ENCODE results near the gene ZNF398. TPM values are rescaled to one million over a fixed set of nuclear protein-coding genes. Genes with fewer than 3 reads are reported as not detected.

The ZNF398 gene
- total and polyA plus RNA-seq, 9 of the 15 experiments (the other 6 are each of a cell fraction or from before 2014, with no cell fraction given) = 4.0 to 18.6 (median 10.4) TPM

GRCh38 chr7:149125189-149125862 is 21.9 kb upstream of the ZNF398 start:
- Histone ChIP-seq H2AFZ (ENCODE audit: low read depth, low read length) (peak overlapping the region; percentile 99), H3K36me3 (ENCODE audit: control insufficient read depth, insufficient read depth, low read length) (peaks cover 6% of the 10 kb centered on the region; the same call in 2 of the 3 replicates), H3K9me1 (ENCODE audit: control insufficient read depth, insufficient read depth, low read length) (no peaks in the 10 kb centered on the region), H3K4me1 (replicated peaks in 1 of 2; ENCODE audit: control insufficient read depth in 2 of 2, insufficient read depth in 2 of 2, low read length in 2 of 2) (peaks cover 19 to 26% of the 10 kb centered on the region in 2 experiments), H3K27ac (ENCODE audit: extremely low read depth, low read depth, low read length) (peak overlapping the region; percentile 81), H3K9me3 (replicated peaks; ENCODE audit: control insufficient read depth, insufficient read depth, low read depth, low read length) (peaks cover 2% of the 10 kb centered on the region), H3K79me2 (ENCODE audit: control insufficient read depth, insufficient read depth, low read length) (peaks cover 31% of the 10 kb centered on the region), H4K20me1 (replicated peaks; ENCODE audit: control insufficient read depth, insufficient read depth, low read length) (no peaks in the 10 kb centered on the region), H3K9ac (ENCODE audit: insufficient read depth in 1 of 2, low read depth in 2 of 2, low read length in 2 of 2) (peak overlapping the region; percentile 96 to 100), H3K4me3 (peak overlapping the region; percentile 98), H3K4me2 (ENCODE audit: insufficient read depth, low read length) (peak overlapping the region; percentile 100), H3K27me3 (ENCODE audit: control insufficient read depth in 2 of 2, insufficient read depth in 2 of 2, low read length in 2 of 2) (peaks cover 0 to 2% of the 10 kb centered on the region in 2 experiments; a peak in 1 of 5 replicates)
- POLR2A ChIA-PET = interaction anchor here (0.6 to 4.6 kb wide), 15 partner anchors 10 to 550 kb away, joined by 3 to 34 read pairs (median 3); partner anchors contain the start of gene ZNF398
- intact Hi-C loops (cut with micrococcal nuclease) (loop anchor here (5.0 kb wide), 1 partner anchor 72 kb away; the partner anchor contains the start of gene ZNF282), in situ Hi-C loops (cut with MboI) (no loop called here)
- DNase-seq (ENCODE audit: extremely low read depth in 1 of 4, low spot score in 3 of 4) (peak in 1 of 4 experiments; percentile 16), ATAC-seq (0 out of 3 replicates have a peak, but pooled peaks have one; percentile 0), FAIRE-seq (no peak)
- WGBS (ENCODE audit: insufficient coverage, low coverage, missing lambda C conversion rate) = 5% methylated on average over 19 of the region's 21 CpGs
- no TSS peak for BruUV-seq (replicated peaks)
- CTCF ChIA-PET (ENCODE audit: low intra/inter-chr PET ratio) = interaction anchor here (0.6 to 2.5 kb wide), 4 partner anchors 15 to 372 kb away, joined by 4 to 23 read pairs (median 4); partner anchors contain the start of genes ZNF398 and ZNF746
- 0 out of 2 replicates have a peak, but pooled peaks have one; percentile 37 for TF ChIP-seq POLR2AphosphoS5 (IDR thresholded peaks at IDR 0.05; ENCODE audit: control insufficient read depth, insufficient read depth, low read depth, low read length)
- TF ChIP-seq, protein P1, sequence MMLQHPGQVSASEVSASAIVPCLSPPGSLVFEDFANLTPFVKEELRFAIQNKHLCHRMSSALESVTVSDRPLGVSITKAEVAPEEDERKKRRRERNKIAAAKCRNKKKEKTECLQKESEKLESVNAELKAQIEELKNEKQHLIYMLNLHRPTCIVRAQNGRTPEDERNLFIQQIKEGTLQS (IDR thresholded peaks at IDR 0.05) = no peak
- TF ChIP-seq, protein P1 (CRISPR knock-in tag; conservative IDR thresholded peaks at IDR 0.05) = no peak
- TF ChIP-seq, protein P2, sequence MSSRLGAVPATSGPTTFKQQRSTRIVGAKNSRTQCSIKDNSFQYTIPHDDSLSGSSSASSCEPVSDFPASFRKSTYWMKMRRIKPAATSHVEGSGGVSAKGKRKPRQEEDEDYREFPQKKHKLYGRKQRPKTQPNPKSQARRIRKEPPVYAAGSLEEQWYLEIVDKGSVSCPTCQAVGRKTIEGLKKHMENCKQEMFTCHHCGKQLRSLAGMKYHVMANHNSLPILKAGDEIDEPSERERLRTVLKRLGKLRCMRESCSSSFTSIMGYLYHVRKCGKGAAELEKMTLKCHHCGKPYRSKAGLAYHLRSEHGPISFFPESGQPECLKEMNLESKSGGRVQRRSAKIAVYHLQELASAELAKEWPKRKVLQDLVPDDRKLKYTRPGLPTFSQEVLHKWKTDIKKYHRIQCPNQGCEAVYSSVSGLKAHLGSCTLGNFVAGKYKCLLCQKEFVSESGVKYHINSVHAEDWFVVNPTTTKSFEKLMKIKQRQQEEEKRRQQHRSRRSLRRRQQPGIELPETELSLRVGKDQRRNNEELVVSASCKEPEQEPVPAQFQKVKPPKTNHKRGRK (tag; IDR thresholded peaks at IDR 0.05) = peak; percentile 73; the same call in 1 of the 2 replicates
- no peak for TF ChIP-seq KDM5B (IDR thresholded peaks at IDR 0.05; ENCODE audit: insufficient replicate concordance, low read depth, low read length)
- 0 out of 4 replicates have a peak, but pooled peaks of 1 of the 2 experiments have one; percentile 58 for TF ChIP-seq UBTF (IDR thresholded peaks at IDR 0.05; ENCODE audit: borderline replicate concordance in 1 of 2, low read depth in 2 of 2, low read length in 2 of 2)
- TF ChIP-seq NFRKB (IDR thresholded peaks at IDR 0.05; ENCODE audit: low read depth) = no peak
- TF ChIP-seq HINFP (tag; conservative IDR thresholded peaks at IDR 0.05; ENCODE audit: low read depth) = 0 out of 2 replicates have a peak, but pooled peaks have one; percentile 10
- no peak for TF ChIP-seq ZNF140 (CRISPR knock-in tag; IDR thresholded peaks at IDR 0.05)
- TF ChIP-seq ZBTB7A (IDR thresholded peaks at IDR 0.05; ENCODE audit: borderline replicate concordance, control insufficient read depth, low read depth, low read length) = peak; percentile 69; the same call in 1 of the 2 replicates
- no peak for TF ChIP-seq HBP1 (CRISPR knock-in tag; IDR thresholded peaks at IDR 0.05)

All from K562 (cell line).